CD4-positive, alpha-beta T cell (primary cell): ENCODE results near the gene SCIN. TPM values are rescaled to one million over a fixed set of nuclear protein-coding genes. Genes with fewer than 3 reads are reported as not detected.

Experiments used
- ATAC-seq: fragments of 200-7000 bp; cut with Tn5 transposase; one replicate; pipeline ENCODE4 v1.10.0; 2022; ENCODE audit warnings: mild to moderate bottlenecking; ENCODE audit not compliant: poor library complexity
- CTCF ChIA-PET: fragments of 350-600 bp; sonication (Branson Sonifier 250); formaldehyde crosslinking; loops from one replicate; lab custom pipeline; 2021; ENCODE audit warnings: antibody characterized with exemption, inconsistent platforms; lab: Charles Lee
- POLR2A ChIA-PET: fragments of 350-600 bp; sonication (Branson Sonifier 250); formaldehyde crosslinking; loops from one replicate; lab custom pipeline; 2021; ENCODE audit warnings: antibody characterized with exemption, inconsistent platforms; lab: Charles Lee
- DNase-seq, 14 experiments: peaks; one replicate each; pipeline ENCODE4 v3.0.0-alpha.2; 2013 to 2020; ENCODE audit warnings: mixed read lengths in 2 of 14
- H3K27ac ChIP-seq, 2 donors: one replicate each; pipeline versions ENCODE4 v1.5.1 to v1.7.0; 2013; ENCODE audit warnings: low read length in 2 of 2, low read depth in 1 of 2, mild to moderate bottlenecking in 1 of 2
- H3K27me3 ChIP-seq, 2 experiments: 1 replicate in 1 of 2; 2 replicates in 1 of 2; pipeline versions ENCODE4 v1.6.1 to v1.7.0; 2013; ENCODE audit warnings: low read length in 2 of 2, control low read depth in 1 of 2, mild to moderate bottlenecking in 1 of 2, moderate library complexity in 1 of 2; ENCODE audit not compliant: insufficient read depth in 2 of 2, control insufficient read depth in 1 of 2
- H3K36me3 ChIP-seq: one replicate; pipeline ENCODE4 v1.6.1; 2013; ENCODE audit warnings: low read length, control low read depth; ENCODE audit not compliant: insufficient read depth
- H3K4me1 ChIP-seq: one replicate; pipeline ENCODE4 v1.6.1; 2013; ENCODE audit warnings: low read length, control low read depth; ENCODE audit not compliant: insufficient read depth
- H3K4me3 ChIP-seq: one replicate; pipeline ENCODE4 v1.5.1; 2013; ENCODE audit warnings: mild to moderate bottlenecking, low read length, moderate library complexity
- H3K9me3 ChIP-seq, 2 experiments: 1 replicate in 1 of 2; 2 replicates in 1 of 2; pipeline versions ENCODE4 v1.6.1 to v1.7.0; 2013; ENCODE audit warnings: low read length in 2 of 2, mild to moderate bottlenecking in 2 of 2, control low read depth in 1 of 2, moderate library complexity in 1 of 2; ENCODE audit not compliant: control insufficient read depth in 1 of 2, insufficient read depth in 1 of 2
- H3K27ac Mint-ChIP-seq: one replicate; pipeline ENCODE4 v1.8.0; 2020; ENCODE audit warnings: mixed read lengths
- H3K27me3 Mint-ChIP-seq: one replicate; pipeline ENCODE4 v1.8.0; 2021; ENCODE audit warnings: mixed read lengths
- H3K36me3 Mint-ChIP-seq: one replicate; pipeline ENCODE4 v1.8.0; 2021; ENCODE audit warnings: low read depth, mixed read lengths
- H3K4me1 Mint-ChIP-seq: one replicate; pipeline ENCODE4 v1.8.0; 2021; ENCODE audit warnings: low read depth, mixed read lengths
- H3K4me3 Mint-ChIP-seq: one replicate; pipeline ENCODE4 v1.8.0; 2020; ENCODE audit warnings: mild to moderate bottlenecking, mixed read lengths
- H3K9me3 Mint-ChIP-seq: one replicate; pipeline ENCODE4 v1.8.0; 2020; ENCODE audit warnings: mixed read lengths
- intact Hi-C, 2 experiments: fragments of 100-400 bp; cut with DNase I in 1 of 2; cut with micrococcal nuclease in 1 of 2; formaldehyde crosslinking; loops; one replicate each; pipeline versions ENCODE4 v1.15.1 to v1.9.0; 2023 to 2025; cut with DNase I, micrococcal nuclease
- total RNA-seq, 174 experiments: library from RNA in 2 of 174; stranded (reverse) in 2 of 174; gene quantifications; one replicate each; pipeline ENCODE4 v1.2.3 and lab custom pipeline; 2021 to 2026
- TF ChIP-seq, protein P1 (sequence below): fragments of 200-600 bp; IDR thresholded peaks from one replicate; pipeline ENCODE4 v1.8.0; 2022; ENCODE audit warnings: antibody characterized with exemption, mild to moderate bottlenecking

Gene SCIN
- total RNA-seq, 2 experiments from 2014 or later = 0.08 TPM; not detected in 1

DNA sequence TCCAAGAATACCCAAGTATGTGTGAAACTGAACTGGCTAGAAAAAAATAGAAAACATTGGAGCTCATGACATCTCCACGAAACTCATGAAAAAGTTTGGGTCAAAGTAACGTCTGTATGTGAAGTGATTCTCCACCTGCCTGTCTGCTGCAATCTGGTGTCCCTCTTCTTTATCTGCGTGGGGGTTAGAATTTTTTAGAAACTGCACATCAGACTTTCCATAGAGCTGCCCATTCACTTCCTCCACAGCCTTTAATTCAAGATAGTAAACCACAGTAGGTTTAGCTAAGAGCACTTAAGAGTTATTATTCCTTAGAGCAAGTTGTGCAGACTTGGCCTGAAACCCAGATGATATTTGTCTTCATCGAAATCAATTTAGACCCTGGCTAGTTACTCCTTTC, 55.3 kb downstream of the SCIN start:
- ChIA-PET CTCF (no interaction called here), POLR2A (no interaction called here)
- Histone ChIP-seq H3K27me3 (no peaks in the 10 kb centered on the region), H3K36me3 (no peaks in the 10 kb centered on the region), H3K4me3 (no peak overlapping the region), H3K4me1 (no peaks in the 10 kb centered on the region), H3K9me3 (no peaks in the 10 kb centered on the region), H3K27ac (no peak overlapping the region)
- TF ChIP-seq, protein P1, sequence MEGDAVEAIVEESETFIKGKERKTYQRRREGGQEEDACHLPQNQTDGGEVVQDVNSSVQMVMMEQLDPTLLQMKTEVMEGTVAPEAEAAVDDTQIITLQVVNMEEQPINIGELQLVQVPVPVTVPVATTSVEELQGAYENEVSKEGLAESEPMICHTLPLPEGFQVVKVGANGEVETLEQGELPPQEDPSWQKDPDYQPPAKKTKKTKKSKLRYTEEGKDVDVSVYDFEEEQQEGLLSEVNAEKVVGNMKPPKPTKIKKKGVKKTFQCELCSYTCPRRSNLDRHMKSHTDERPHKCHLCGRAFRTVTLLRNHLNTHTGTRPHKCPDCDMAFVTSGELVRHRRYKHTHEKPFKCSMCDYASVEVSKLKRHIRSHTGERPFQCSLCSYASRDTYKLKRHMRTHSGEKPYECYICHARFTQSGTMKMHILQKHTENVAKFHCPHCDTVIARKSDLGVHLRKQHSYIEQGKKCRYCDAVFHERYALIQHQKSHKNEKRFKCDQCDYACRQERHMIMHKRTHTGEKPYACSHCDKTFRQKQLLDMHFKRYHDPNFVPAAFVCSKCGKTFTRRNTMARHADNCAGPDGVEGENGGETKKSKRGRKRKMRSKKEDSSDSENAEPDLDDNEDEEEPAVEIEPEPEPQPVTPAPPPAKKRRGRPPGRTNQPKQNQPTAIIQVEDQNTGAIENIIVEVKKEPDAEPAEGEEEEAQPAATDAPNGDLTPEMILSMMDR = no peak
- H3K4me3 Mint-ChIP-seq = no peak overlapping the region
- ATAC-seq (no peak), DNase-seq (no peak)
- no peak overlapping the region for H3K27ac Mint-ChIP-seq
- no peaks in the 10 kb centered on the region for H3K36me3 Mint-ChIP-seq
- no peaks in the 10 kb centered on the region for H3K4me1 Mint-ChIP-seq
- intact Hi-C loops = no loop called here
- no peaks in the 10 kb centered on the region for H3K9me3 Mint-ChIP-seq
- H3K27me3 Mint-ChIP-seq = peaks cover 18% of the 10 kb centered on the region

DNA sequence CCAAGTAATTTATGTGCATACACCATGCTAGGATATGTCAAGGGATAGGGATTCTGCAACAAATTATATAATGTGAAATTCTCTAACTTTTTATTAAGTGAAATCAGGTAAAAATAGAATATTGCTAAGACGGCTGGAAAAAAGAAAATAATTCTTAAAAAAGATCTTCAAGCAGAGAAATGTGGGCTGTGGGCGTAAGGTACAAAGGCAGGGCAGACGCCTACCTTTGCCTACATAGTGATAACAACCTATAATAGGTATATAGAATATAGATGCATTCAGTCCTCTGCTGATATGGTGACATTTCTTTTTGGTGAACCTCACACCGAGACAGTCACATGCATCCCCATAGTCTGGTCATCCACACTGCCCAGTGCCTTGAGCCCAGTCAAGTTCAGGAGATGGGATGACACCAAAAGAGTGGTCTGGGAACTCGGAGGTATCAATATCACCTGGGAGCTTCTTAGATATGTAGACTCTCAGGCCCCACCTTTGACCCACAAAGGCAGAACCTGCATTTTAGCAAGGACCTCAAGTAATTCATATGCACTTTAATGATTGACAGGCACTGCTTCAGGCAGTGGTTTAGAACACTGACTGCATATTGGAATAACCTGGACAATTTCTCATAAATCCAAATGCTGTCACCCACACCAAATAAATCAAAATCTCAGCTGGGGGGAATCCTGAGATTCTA, 59.4 kb downstream of the SCIN start:
- H3K27me3 ChIP-seq = no peaks in the 10 kb centered on the region
- no peaks in the 10 kb centered on the region for H3K4me1 ChIP-seq
- no peak for ATAC-seq
- no peaks in the 10 kb centered on the region for H3K36me3 ChIP-seq
- H3K4me3 ChIP-seq = no peak overlapping the region
- DNase-seq = no peak
- no peak overlapping the region for H3K27ac ChIP-seq
- no peaks in the 10 kb centered on the region for H3K36me3 Mint-ChIP-seq
- H3K9me3 ChIP-seq = no peaks in the 10 kb centered on the region
- H3K27me3 Mint-ChIP-seq = peaks cover 18% of the 10 kb centered on the region
- H3K9me3 Mint-ChIP-seq = no peaks in the 10 kb centered on the region
- TF ChIP-seq, protein P1 = no peak
- intact Hi-C loops = no loop called here
- no peak overlapping the region for H3K27ac Mint-ChIP-seq
- ChIA-PET CTCF (no interaction called here), POLR2A (no interaction called here)
- peaks cover 5% of the 10 kb centered on the region for H3K4me1 Mint-ChIP-seq
- no peak overlapping the region for H3K4me3 Mint-ChIP-seq

DNA sequence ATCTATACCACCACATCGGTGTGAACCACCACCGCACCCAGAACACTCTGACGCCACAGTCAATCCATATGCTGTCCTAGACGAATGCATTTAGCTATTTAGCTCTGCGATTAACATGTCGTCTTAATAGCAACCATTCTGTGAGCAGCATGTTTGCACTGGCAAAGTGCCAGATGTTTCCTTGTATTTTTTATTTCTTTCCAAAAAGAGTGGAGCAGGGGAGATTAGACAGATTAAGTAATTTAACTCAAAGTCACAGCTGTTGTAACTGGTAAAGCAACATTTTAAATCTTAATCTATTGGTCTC, 59.9 kb downstream of the SCIN start:
- POLR2A ChIA-PET = no interaction called here
- intact Hi-C loops = no loop called here

More for the DNA sequence above, 59.9 kb downstream of the SCIN start:
- Mint-ChIP-seq H3K36me3 (no peaks in the 10 kb centered on the region), H3K27ac (no peak overlapping the region), H3K4me3 (no peak overlapping the region), H3K27me3 (peaks cover 18% of the 10 kb centered on the region), H3K9me3 (no peaks in the 10 kb centered on the region), H3K4me1 (peaks cover 5% of the 10 kb centered on the region)
- Histone ChIP-seq H3K27me3 (no peaks in the 10 kb centered on the region), H3K4me3 (no peak overlapping the region), H3K9me3 (no peaks in the 10 kb centered on the region), H3K27ac (no peak overlapping the region), H3K4me1 (no peaks in the 10 kb centered on the region), H3K36me3 (no peaks in the 10 kb centered on the region)
- DNase-seq = no peak
- CTCF ChIA-PET = no interaction called here
- TF ChIP-seq, protein P1 = no peak
- no peak for ATAC-seq
